ENCODE results near the gene TPM1. TPM values are rescaled to one million over a fixed set of nuclear protein-coding genes. Genes with fewer than 3 reads are reported as not detected.

The TPM1 gene
- total and polyA plus RNA-seq, 2 donors (not counting 1 experiment from before 2014, with no cell fraction given): 5.5 to 20.3 TPM

- H3K4me1 Mint-ChIP-seq: peaks cover 2% of the 10 kb centered on the region
- H3K27me3 Mint-ChIP-seq: no peaks in the 10 kb centered on the region
- no peak overlapping the region for H3K9ac ChIP-seq (ENCODE audit: low read length)
- H3K4me2 ChIP-seq (replicated peaks; ENCODE audit: low read depth, low read length, poor library complexity, severe bottlenecking): no peak overlapping the region
- H3K27ac Mint-ChIP-seq: no peak overlapping the region
- ATAC-seq (ENCODE audit: low read depth) (no peak), DNase-seq (no peak)
- no peak overlapping the region for H3K4me3 Mint-ChIP-seq
- H3K9me3 Mint-ChIP-seq (ENCODE audit: insufficient read depth): no peaks in the 10 kb centered on the region
- no peaks in the 10 kb centered on the region for H4K20me1 ChIP-seq (ENCODE audit: control insufficient read depth, insufficient read depth, low read length, poor library complexity, severe bottlenecking)
- H3K27me3 ChIP-seq (replicated peaks in 1 of 4; ENCODE audit: control extremely low read depth in 1 of 4, control insufficient read depth in 3 of 4, insufficient read depth in 4 of 4, low read length in 3 of 4): peaks cover 0 to 2% (median 0%) of the 10 kb centered on the region in 4 experiments
- no peaks in the 10 kb centered on the region for H3K79me2 ChIP-seq (ENCODE audit: control insufficient read depth, insufficient read depth, low read length)
- intact Hi-C loops (cut with micrococcal nuclease): no loop called here
- POLR2A ChIA-PET: no interaction called here
- TF ChIP-seq CTCF (IDR thresholded peaks at IDR 0.05) (no peak), EZH2 (IDR thresholded peaks at IDR 0.05; ENCODE audit: borderline replicate concordance, insufficient read depth, low read depth, low read length, poor library complexity, severe bottlenecking) (no peak)
- no peak overlapping the region for H3K27ac ChIP-seq (ENCODE audit: low read length in 2 of 2)
- no peaks in the 10 kb centered on the region for H3K36me3 ChIP-seq (replicated peaks in 1 of 2; ENCODE audit: control extremely low read depth in 1 of 2, control insufficient read depth in 1 of 2, extremely low read depth in 1 of 2, insufficient read depth in 2 of 2, low read length in 1 of 2)
- H3K4me1 ChIP-seq (ENCODE audit: control insufficient read depth in 2 of 2, insufficient read depth in 2 of 2, low read length in 2 of 2): peaks cover 0 to 4% of the 10 kb centered on the region in 2 donors
- H3K4me3 ChIP-seq (ENCODE audit: control extremely low read depth in 1 of 5, extremely low read depth in 1 of 5, insufficient read depth in 1 of 5, low read depth in 2 of 5, low read length in 4 of 5): no peak overlapping the region
- CTCF ChIA-PET: interaction anchor here (8.3 kb wide), 1 partner anchor 43 kb away, joined by 67 read pairs; no protein-coding TSS in a partner anchor
- WGBS (ENCODE audit: insufficient coverage): 86% methylated on average over 7 of the region's 10 CpGs
- H2AFZ ChIP-seq (ENCODE audit: insufficient read depth, low read depth, low read length, poor library complexity, severe bottlenecking): no peak overlapping the region
- no peaks in the 10 kb centered on the region for H3K9me3 ChIP-seq (ENCODE audit: control extremely low read depth in 1 of 3, control insufficient read depth in 2 of 3, insufficient read depth in 1 of 3, low read length in 2 of 3)
Observed at GRCh38 chr15:63090887-63091286, 48.3 kb downstream of the TPM1 start.

- Mint-ChIP-seq H3K27me3 (no peaks in the 10 kb centered on the region), H3K4me3 (no peak overlapping the region), H3K4me1 (peaks cover 2% of the 10 kb centered on the region), H3K9me3 (ENCODE audit: insufficient read depth) (no peaks in the 10 kb centered on the region), H3K27ac (no peak overlapping the region)
- WGBS (ENCODE audit: insufficient coverage): 87% methylated on average over 3 of the region's 4 CpGs
- Histone ChIP-seq H2AFZ (ENCODE audit: insufficient read depth, low read depth, low read length, poor library complexity, severe bottlenecking) (no peak overlapping the region), H4K20me1 (ENCODE audit: control insufficient read depth, insufficient read depth, low read length, poor library complexity, severe bottlenecking) (no peaks in the 10 kb centered on the region), H3K4me1 (ENCODE audit: control insufficient read depth in 2 of 2, insufficient read depth in 2 of 2, low read length in 2 of 2) (peaks cover 0 to 4% of the 10 kb centered on the region in 2 donors), H3K79me2 (ENCODE audit: control insufficient read depth, insufficient read depth, low read length) (no peaks in the 10 kb centered on the region), H3K9ac (ENCODE audit: low read length) (no peak overlapping the region), H3K4me3 (ENCODE audit: control extremely low read depth in 1 of 5, extremely low read depth in 1 of 5, insufficient read depth in 1 of 5, low read depth in 2 of 5, low read length in 4 of 5) (no peak overlapping the region), H3K9me3 (ENCODE audit: control extremely low read depth in 1 of 3, control insufficient read depth in 2 of 3, insufficient read depth in 1 of 3, low read length in 2 of 3) (no peaks in the 10 kb centered on the region), H3K27ac (ENCODE audit: low read length in 2 of 2) (no peak overlapping the region), H3K27me3 (replicated peaks in 1 of 4; ENCODE audit: control extremely low read depth in 1 of 4, control insufficient read depth in 3 of 4, insufficient read depth in 4 of 4, low read length in 3 of 4) (no peaks in the 10 kb centered on the region), H3K36me3 (replicated peaks in 1 of 2; ENCODE audit: control extremely low read depth in 1 of 2, control insufficient read depth in 1 of 2, extremely low read depth in 1 of 2, insufficient read depth in 2 of 2, low read length in 1 of 2) (no peaks in the 10 kb centered on the region), H3K4me2 (replicated peaks; ENCODE audit: low read depth, low read length, poor library complexity, severe bottlenecking) (no peak overlapping the region)
- POLR2A ChIA-PET: no interaction called here
- TF ChIP-seq EZH2 (IDR thresholded peaks at IDR 0.05; ENCODE audit: borderline replicate concordance, insufficient read depth, low read depth, low read length, poor library complexity, severe bottlenecking) (no peak), CTCF (IDR thresholded peaks at IDR 0.05) (no peak)
- no peak for ATAC-seq (ENCODE audit: low read depth)
- intact Hi-C loops (cut with micrococcal nuclease): no loop called here
- CTCF ChIA-PET: interaction anchor here (8.3 kb wide), 1 partner anchor 44 kb away, joined by 67 read pairs; no protein-coding TSS in a partner anchor
- DNase-seq: no peak
Observed at GRCh38 chr15:63091679-63092446, 49.3 kb downstream of the TPM1 start.

Measured in B cell (primary cell).